A549 (cell line): ENCODE measurements around the gene LAMC2. TPM values are rescaled to one million over a fixed set of nuclear protein-coding genes. Genes with fewer than 3 reads are reported as not detected.

Source experiments
- ATAC-seq, 2 experiments: fragments of 200-7000 bp in 1 of 2; fragments of >200 bp in 1 of 2; cut with Nextera tagmentation in 1 of 2; cut with Tn5 transposase in 1 of 2; 3 replicates each; pipeline versions ENCODE4 v1.8.0 to v1.9.1; 2018 to 2020; ENCODE audit warnings: mild to moderate bottlenecking in 1 of 2, moderate library complexity in 1 of 2
- CTCF ChIA-PET: fragments of 300-600 bp; sonication (Branson Sonifier 250); formaldehyde crosslinking; extraction: SDS; loops from one replicate; lab custom pipeline; 2021; ENCODE audit warnings: antibody characterized with exemption, inconsistent platforms; lab: Yijun Ruan, JAX
- POLR2A ChIA-PET: fragments of 350-600 bp; formaldehyde crosslinking; extraction: SDS; loops from one replicate; lab custom pipeline; 2021; ENCODE audit warnings: antibody characterized with exemption, inconsistent platforms; lab: Yijun Ruan, JAX
- DNase-seq, 2 experiments: peaks; one replicate each; pipeline versions ENCODE4 v3.0.0 to v3.0.0-alpha.2; 2011 to 2016; ENCODE audit warnings: low read depth in 1 of 2, low spot score in 1 of 2
- FAIRE-seq: peaks from 2 replicates; lab custom pipeline; 2011; peaks lifted over from hg19 to GRCh38; lab: Jason Lieb, UNC
- H3K27ac ChIP-seq, 2 experiments: fragments of >200 bp; sonication (Bioruptor Twin); formaldehyde crosslinking; 3 replicates each; pipeline ENCODE4 v1.5.1; 2016 to 2017
- H3K4me1 ChIP-seq: fragments of >200 bp; sonication (Bioruptor Twin); formaldehyde crosslinking; 3 replicates; pipeline ENCODE4 v1.6.1; 2016
- H3K4me2 ChIP-seq: fragments of >200 bp; sonication (Bioruptor Twin); formaldehyde crosslinking; 3 replicates; pipeline ENCODE4 v1.6.1; 2016
- H3K4me3 ChIP-seq: fragments of >200 bp; sonication (Bioruptor Twin); formaldehyde crosslinking; 3 replicates; pipeline ENCODE4 v1.5.1; 2016
- H3K9me3 ChIP-seq: fragments of >200 bp; sonication (Bioruptor Twin); formaldehyde crosslinking; 3 replicates; pipeline ENCODE4 v1.6.1; 2016
- BHLHE40 ChIP-seq: IDR thresholded peaks from 2 replicates; pipeline ENCODE4 v1.6.1; 2012; ENCODE audit warnings: low read depth, low read length, inconsistent platforms
- CHD2 ChIP-seq: fragments of 150-350 bp; IDR thresholded peaks from 2 replicates; pipeline ENCODE4 v1.6.1; 2014; ENCODE audit warnings: low read length; ENCODE audit not compliant: partially characterized antibody
- EHMT2 ChIP-seq: fragments of 200-600 bp; sonication (generic); IDR thresholded peaks from 2 replicates; pipeline ENCODE4 v1.6.1; 2016; ENCODE audit warnings: antibody characterized with exemption, low read depth, mild to moderate bottlenecking, moderate library complexity
- ELK1 ChIP-seq: fragments of 150-350 bp; IDR thresholded peaks from 2 replicates; pipeline ENCODE4 v1.6.1; 2014; ENCODE audit warnings: low read depth, mild to moderate bottlenecking, low read length
- EP300 ChIP-seq, 2 experiments: fragments of >200 bp; sonication (Bioruptor Twin); formaldehyde crosslinking; IDR thresholded peaks; 2 replicates in 1 of 2; 3 replicates in 1 of 2; pipeline ENCODE4 v1.6.1; 2016 to 2017
- FOSB ChIP-seq: fragments of 250-450 bp; sonication (Bioruptor Pico); IDR thresholded peaks from 2 replicates; pipeline ENCODE4 v1.5.0; 2020; ENCODE audit warnings: mild to moderate bottlenecking, moderate library complexity
- FOSL2 ChIP-seq, 2 experiments: fragments of 450-650 bp in 1 of 2; fragments of >200 bp in 1 of 2; sonication (Bioruptor Twin) in 1 of 2; formaldehyde crosslinking; IDR thresholded peaks; 2 replicates each; pipeline versions ENCODE4 v1.5.0 to v1.6.1; 2016 to 2020; ENCODE audit warnings: mild to moderate bottlenecking in 1 of 2, moderate library complexity in 1 of 2
- FOXS1 ChIP-seq: fragments of 250-450 bp; sonication (Bioruptor Pico); IDR thresholded peaks from 2 replicates; pipeline ENCODE4 v1.5.0; 2020; ENCODE audit warnings: mild to moderate bottlenecking, moderate library complexity
- GATA3 ChIP-seq: IDR thresholded peaks from 2 replicates; pipeline ENCODE4 v1.6.1; 2012; ENCODE audit warnings: borderline replicate concordance
- HES2 ChIP-seq: fragments of >200 bp; sonication (Bioruptor Twin); formaldehyde crosslinking; IDR thresholded peaks from 2 replicates; pipeline ENCODE4 v1.6.1; 2016
- HOXB5 ChIP-seq: fragments of 250-450 bp; sonication (Bioruptor Pico); IDR thresholded peaks from 2 replicates; pipeline ENCODE4 v1.5.0; 2020; ENCODE audit warnings: mild to moderate bottlenecking, moderate library complexity
- JUN ChIP-seq, 2 experiments: fragments of >200 bp; sonication (Bioruptor Twin); formaldehyde crosslinking; IDR thresholded peaks; 2 replicates in 1 of 2; 3 replicates in 1 of 2; pipeline ENCODE4 v1.6.1; 2016 to 2017
- JUNB ChIP-seq: fragments of >200 bp; sonication (Bioruptor Twin); formaldehyde crosslinking; IDR thresholded peaks from 2 replicates; pipeline ENCODE4 v1.6.1; 2016
- NFE2L2 ChIP-seq: fragments of 150-350 bp; conservative IDR thresholded peaks from 2 replicates; pipeline ENCODE4 v1.6.1; 2014; ENCODE audit warnings: low read length
- NPAS2 ChIP-seq: fragments of 250-450 bp; sonication (Bioruptor Pico); IDR thresholded peaks from 2 replicates; pipeline ENCODE4 v1.8.0; 2022; ENCODE audit warnings: mild to moderate bottlenecking, moderate library complexity, borderline replicate concordance
- POLR2A ChIP-seq: IDR thresholded peaks from 2 replicates; pipeline ENCODE4 v1.6.1; 2012; ENCODE audit warnings: mild to moderate bottlenecking, low read length
- RAD21 ChIP-seq, 2 experiments: fragments of >200 bp in 1 of 2; sonication (Bioruptor Twin) in 1 of 2; formaldehyde crosslinking in 1 of 2; IDR thresholded peaks in 1 of 2; conservative IDR thresholded peaks in 1 of 2; 2 replicates in 1 of 2; 3 replicates in 1 of 2; pipeline ENCODE4 v1.6.1; 2012 to 2018; ENCODE audit warnings: inconsistent platforms in 1 of 2
- RARB ChIP-seq: fragments of 250-450 bp; sonication (Bioruptor Pico); IDR thresholded peaks from 2 replicates; pipeline ENCODE4 v1.8.0; 2021; ENCODE audit warnings: mild to moderate bottlenecking, moderate library complexity
- RCOR1 ChIP-seq: fragments of 150-350 bp; IDR thresholded peaks from 2 replicates; pipeline ENCODE4 v1.6.1; 2014; ENCODE audit warnings: antibody characterized with exemption, low read length, low read depth
- TFCP2L1 ChIP-seq: fragments of 250-450 bp; sonication (Bioruptor Pico); IDR thresholded peaks from 2 replicates; pipeline ENCODE4 v1.5.0; 2021; ENCODE audit warnings: mild to moderate bottlenecking
- ZSCAN20 ChIP-seq: fragments of 250-450 bp; sonication (Bioruptor Pico); IDR thresholded peaks from 2 replicates; pipeline ENCODE4 v1.8.0; 2022; ENCODE audit warnings: mild to moderate bottlenecking, moderate library complexity
- WGBS: methylation state at CpG from one replicate; pipeline ENCODE4 v1.1.6; 2017; ENCODE audit errors: missing lambda C conversion rate; 5-methylcytosine and 5-hydroxymethylcytosine counted together
- polyA plus RNA-seq, 4 experiments: library from polyadenylated mRNA; depleted of rRNA in 3 of 4; stranded (reverse); fragments of >200 nt; fragmentation: RNase III in 1 of 4; extraction: RNeasy Plus Mini Kit Qiagen cat#74134 plus additional on column Dnase treatment in 1 of 4; gene quantifications; 2 replicates in 3 of 4; 3 replicates in 1 of 4; pipeline ENCODE4 v1.2.3, GENCODE V29; 2011 to 2017
- TF ChIP-seq, protein P1 (sequence below): fragments of >200 bp; sonication (Bioruptor Twin); formaldehyde crosslinking; IDR thresholded peaks from 3 replicates; pipeline ENCODE4 v1.5.1; 2016
- TF ChIP-seq, protein P2 (sequence below): IDR thresholded peaks from 2 replicates; pipeline ENCODE4 v1.6.1; 2012
- TF ChIP-seq, protein P3 (sequence below): fragments of 450-650 bp; IDR thresholded peaks from 2 replicates; pipeline ENCODE4 v1.6.1; 2014; ENCODE audit warnings: antibody characterized with exemption

The LAMC2 gene
- polyA plus RNA-seq, 2 of the 4 experiments (the other 2 are of a cell fraction): 8.5 to 24.1 TPM

DNA sequence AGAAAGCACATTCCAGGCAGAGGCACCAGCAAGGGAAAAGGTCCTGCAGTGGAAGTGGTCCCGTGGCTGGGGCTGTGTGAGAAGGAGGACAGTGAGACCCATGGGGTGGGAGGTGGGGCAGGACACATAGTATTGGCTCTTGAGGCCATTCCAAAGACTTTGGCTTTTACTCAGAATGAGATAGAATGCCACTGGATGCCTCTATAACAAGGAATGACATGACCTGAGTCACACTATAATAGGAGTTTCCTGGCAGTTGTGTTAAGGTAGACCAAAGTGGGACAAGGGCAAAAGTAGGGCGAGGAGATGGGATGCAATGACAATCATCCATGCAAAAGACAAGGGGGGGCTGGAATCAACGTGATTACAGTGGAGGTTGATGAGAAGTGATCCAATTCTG lies 24.7 kb upstream of the LAMC2 start:
- Histone ChIP-seq H3K27ac (peak overlapping the region; percentile 75 to 81; a peak in 5 of 6 replicates), H3K4me3 (no peak overlapping the region), H3K4me2 (no peak overlapping the region), H3K4me1 (peaks cover 59% of the 10 kb centered on the region), H3K9me3 (no peaks in the 10 kb centered on the region)
- 76% methylated on average over 3 of the region's 3 CpGs for WGBS
- FAIRE-seq: no peak
- no peak for DNase-seq
- no peak for ATAC-seq
- TF ChIP-seq GATA3: no peak
- TF ChIP-seq HOXB5 (CRISPR knock-in tag): no peak
- TF ChIP-seq BHLHE40: no peak
- no peak for TF ChIP-seq EHMT2
- TF ChIP-seq, protein P1, sequence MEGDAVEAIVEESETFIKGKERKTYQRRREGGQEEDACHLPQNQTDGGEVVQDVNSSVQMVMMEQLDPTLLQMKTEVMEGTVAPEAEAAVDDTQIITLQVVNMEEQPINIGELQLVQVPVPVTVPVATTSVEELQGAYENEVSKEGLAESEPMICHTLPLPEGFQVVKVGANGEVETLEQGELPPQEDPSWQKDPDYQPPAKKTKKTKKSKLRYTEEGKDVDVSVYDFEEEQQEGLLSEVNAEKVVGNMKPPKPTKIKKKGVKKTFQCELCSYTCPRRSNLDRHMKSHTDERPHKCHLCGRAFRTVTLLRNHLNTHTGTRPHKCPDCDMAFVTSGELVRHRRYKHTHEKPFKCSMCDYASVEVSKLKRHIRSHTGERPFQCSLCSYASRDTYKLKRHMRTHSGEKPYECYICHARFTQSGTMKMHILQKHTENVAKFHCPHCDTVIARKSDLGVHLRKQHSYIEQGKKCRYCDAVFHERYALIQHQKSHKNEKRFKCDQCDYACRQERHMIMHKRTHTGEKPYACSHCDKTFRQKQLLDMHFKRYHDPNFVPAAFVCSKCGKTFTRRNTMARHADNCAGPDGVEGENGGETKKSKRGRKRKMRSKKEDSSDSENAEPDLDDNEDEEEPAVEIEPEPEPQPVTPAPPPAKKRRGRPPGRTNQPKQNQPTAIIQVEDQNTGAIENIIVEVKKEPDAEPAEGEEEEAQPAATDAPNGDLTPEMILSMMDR: no peak
- no peak for TF ChIP-seq FOSB (CRISPR knock-in tag)
- TF ChIP-seq EP300 (IDR thresholded peaks at IDR 0.05): no peak
- TF ChIP-seq FOXS1 (CRISPR knock-in tag): no peak
- no peak for TF ChIP-seq RARB
- TF ChIP-seq, protein P2, sequence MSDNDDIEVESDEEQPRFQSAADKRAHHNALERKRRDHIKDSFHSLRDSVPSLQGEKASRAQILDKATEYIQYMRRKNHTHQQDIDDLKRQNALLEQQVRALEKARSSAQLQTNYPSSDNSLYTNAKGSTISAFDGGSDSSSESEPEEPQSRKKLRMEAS: no peak
- TF ChIP-seq CHD2: no peak
- TF ChIP-seq NFE2L2: no peak
- TF ChIP-seq ZSCAN20 (CRISPR knock-in tag): no peak
- no peak for TF ChIP-seq POLR2A
- TF ChIP-seq RCOR1: no peak
- no peak for TF ChIP-seq TFCP2L1 (CRISPR knock-in tag)
- no peak for TF ChIP-seq HES2
- no peak for TF ChIP-seq NPAS2 (CRISPR knock-in tag)
- CTCF ChIA-PET: interaction anchor here (0.9 kb wide), 1 partner anchor 25 kb away, joined by 3 read pairs; the partner anchor contains the start of gene LAMC2
- POLR2A ChIA-PET: no interaction called here

DNA sequence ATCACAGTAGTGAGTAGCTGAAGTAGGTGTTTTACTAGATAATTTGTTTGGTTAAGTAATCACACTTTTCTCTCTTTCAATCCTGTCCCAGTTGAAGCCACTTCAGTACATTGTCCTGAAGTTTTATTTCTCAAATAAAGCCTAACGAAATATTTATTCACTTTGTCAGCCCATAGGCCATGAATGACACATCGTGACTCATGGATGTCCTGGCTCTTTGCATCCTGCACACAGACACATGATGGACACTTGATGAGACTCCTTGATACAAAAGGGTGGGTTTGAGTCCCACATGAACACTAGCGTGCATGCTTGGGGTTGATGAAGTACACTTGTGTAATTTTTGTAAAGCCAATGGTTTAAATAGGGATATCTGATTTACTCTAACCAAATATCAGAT lies 22.7 kb upstream of the LAMC2 start:
- H3K4me2 ChIP-seq: peak overlapping the region; percentile 66
- peaks cover 59% of the 10 kb centered on the region for H3K4me1 ChIP-seq
- ATAC-seq (peak; percentile 68 to 75), DNase-seq (peak; percentile 68 to 84), FAIRE-seq (peak; percentile 61)
- CTCF ChIA-PET: interaction anchor here (1.0 to 1.4 kb wide), 2 partner anchors 18 to 130 kb away, joined by 3 read pairs; no protein-coding TSS in a partner anchor
- WGBS: 0% methylated on average over 3 of the region's 3 CpGs
- H3K27ac ChIP-seq: peak overlapping the region; percentile 75 to 81
- H3K4me3 ChIP-seq: no peak overlapping the region
- TF ChIP-seq GATA3: peak; percentile 69; the same call in 1 of the 2 replicates
- TF ChIP-seq, protein P2: peak; percentile 67
- TF ChIP-seq ELK1: no peak
- TF ChIP-seq RAD21 (conservative IDR thresholded peaks at IDR 0.05 in 1 of 2, IDR thresholded peaks at IDR 0.05 in 1 of 2): 0 out of 5 replicates have a peak, but pooled peaks of 1 of the 2 experiments have one; percentile 16
- peak; percentile 97 for TF ChIP-seq FOSL2 (IDR thresholded peaks at IDR 0.05)
- TF ChIP-seq FOSL2 (CRISPR knock-in tag; IDR thresholded peaks at IDR 0.05): peak; percentile 97
- TF ChIP-seq JUN (IDR thresholded peaks at IDR 0.05): peak in 1 of 2 experiments; percentile 40; a peak in 1 of 5 replicates
- 0 out of 2 replicates have a peak, but pooled peaks have one; percentile 59 for TF ChIP-seq RCOR1
- peak; percentile 93 for TF ChIP-seq JUNB
- no peak for TF ChIP-seq BHLHE40
- peak; percentile 27 to 52; a peak in 2 of 5 replicates for TF ChIP-seq EP300 (IDR thresholded peaks at IDR 0.05)
- TF ChIP-seq, protein P3, sequence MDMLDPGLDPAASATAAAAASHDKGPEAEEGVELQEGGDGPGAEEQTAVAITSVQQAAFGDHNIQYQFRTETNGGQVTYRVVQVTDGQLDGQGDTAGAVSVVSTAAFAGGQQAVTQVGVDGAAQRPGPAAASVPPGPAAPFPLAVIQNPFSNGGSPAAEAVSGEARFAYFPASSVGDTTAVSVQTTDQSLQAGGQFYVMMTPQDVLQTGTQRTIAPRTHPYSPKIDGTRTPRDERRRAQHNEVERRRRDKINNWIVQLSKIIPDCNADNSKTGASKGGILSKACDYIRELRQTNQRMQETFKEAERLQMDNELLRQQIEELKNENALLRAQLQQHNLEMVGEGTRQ: no peak; the same call in 1 of the 2 replicates
- no peaks in the 10 kb centered on the region for H3K9me3 ChIP-seq
- POLR2A ChIA-PET: interaction anchor here (1.1 kb wide), 1 partner anchor 17 kb away, joined by 3 read pairs; no protein-coding TSS in a partner anchor
